IPS-15b (cell line): ENCODE results near the gene PAFAH2.
"Not testable (repeated sequence)": the region's sequence is repeated elsewhere in the genome, so short reads cannot be mapped to it uniquely, and the experiment has no call there.

ENCODE experiments used
- H3K27me3 ChIP-seq: one replicate; pipeline ENCODE4 v1.6.1; 2013; ENCODE audit warnings: low read length; ENCODE audit not compliant: control insufficient read depth, insufficient read depth
- H3K36me3 ChIP-seq: one replicate; pipeline ENCODE4 v1.6.1; 2013; ENCODE audit warnings: low read length; ENCODE audit not compliant: control insufficient read depth, insufficient read depth
- H3K4me1 ChIP-seq: one replicate; pipeline ENCODE4 v1.6.1; 2013; ENCODE audit warnings: mild to moderate bottlenecking, low read length; ENCODE audit not compliant: control insufficient read depth, insufficient read depth
- H3K4me3 ChIP-seq: one replicate; pipeline ENCODE4 v1.5.1; 2013; ENCODE audit warnings: low read depth, low read length
- H3K9ac ChIP-seq: one replicate; pipeline ENCODE4 v1.6.1; 2013; ENCODE audit warnings: low read depth, mild to moderate bottlenecking, low read length
- H3K9me3 ChIP-seq: one replicate; pipeline ENCODE4 v1.6.1; 2013; ENCODE audit warnings: mild to moderate bottlenecking, low read length; ENCODE audit not compliant: control insufficient read depth, insufficient read depth

PAFAH2 gene

DNA sequence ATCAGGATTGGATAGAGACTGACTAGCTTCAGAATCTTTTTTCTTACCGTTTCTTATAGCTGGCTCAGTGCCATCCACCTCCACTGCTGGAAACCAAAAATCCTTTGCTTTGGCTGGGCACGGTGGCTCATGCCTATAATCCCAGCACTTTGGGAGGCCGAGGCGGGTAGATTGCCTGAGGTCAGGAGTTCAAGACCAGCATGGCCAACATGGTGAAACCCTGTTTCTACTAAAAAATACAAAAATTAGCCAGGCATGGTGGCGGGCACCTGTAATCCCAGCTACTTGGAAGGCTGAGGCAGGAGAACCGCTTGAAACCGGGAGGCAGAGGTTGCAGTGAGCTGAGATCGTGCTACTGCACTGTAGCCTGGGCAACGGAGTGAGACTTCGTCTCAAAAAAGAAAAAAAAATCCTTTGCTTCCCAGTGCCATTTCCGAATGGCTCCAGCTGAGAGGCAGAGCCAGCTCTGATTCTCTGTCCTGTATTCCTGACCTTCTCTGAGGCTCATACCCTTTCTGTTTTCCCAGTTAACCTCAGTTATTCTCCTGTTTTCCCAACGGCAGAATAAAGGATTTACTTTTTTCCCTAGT is 65.0 kb downstream of the PAFAH2 start:
- H3K36me3 ChIP-seq, H3K9me3 ChIP-seq, H3K4me3 ChIP-seq, H3K27me3 ChIP-seq, H3K9ac ChIP-seq, H3K4me1 ChIP-seq: not testable (repeated sequence)

DNA sequence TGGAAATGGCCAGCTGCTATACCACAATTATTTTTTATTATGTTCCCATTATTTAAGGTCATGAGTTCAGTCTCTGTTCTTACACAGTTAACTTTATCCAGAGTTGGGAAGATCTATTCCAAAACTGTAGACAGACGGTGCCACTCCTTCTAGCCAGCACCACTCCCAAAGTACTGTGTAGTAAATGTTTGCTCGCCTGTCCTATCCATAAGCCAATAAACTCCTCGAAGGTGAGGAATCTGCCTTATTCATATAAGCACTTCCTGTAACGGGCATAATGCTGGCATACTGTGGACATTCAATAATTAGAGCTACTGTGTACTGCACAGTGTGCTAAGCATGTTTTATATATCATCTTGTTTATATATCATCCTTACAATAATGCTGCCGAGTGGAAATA is 65.5 kb downstream of the PAFAH2 start:
- Histone ChIP-seq H3K27me3 (peaks cover 2% of the 10 kb centered on the region), H3K36me3 (no peaks in the 10 kb centered on the region), H3K9me3 (no peaks in the 10 kb centered on the region), H3K4me3 (no peak overlapping the region), H3K4me1 (peaks cover 2% of the 10 kb centered on the region), H3K9ac (no peak overlapping the region)

DNA sequence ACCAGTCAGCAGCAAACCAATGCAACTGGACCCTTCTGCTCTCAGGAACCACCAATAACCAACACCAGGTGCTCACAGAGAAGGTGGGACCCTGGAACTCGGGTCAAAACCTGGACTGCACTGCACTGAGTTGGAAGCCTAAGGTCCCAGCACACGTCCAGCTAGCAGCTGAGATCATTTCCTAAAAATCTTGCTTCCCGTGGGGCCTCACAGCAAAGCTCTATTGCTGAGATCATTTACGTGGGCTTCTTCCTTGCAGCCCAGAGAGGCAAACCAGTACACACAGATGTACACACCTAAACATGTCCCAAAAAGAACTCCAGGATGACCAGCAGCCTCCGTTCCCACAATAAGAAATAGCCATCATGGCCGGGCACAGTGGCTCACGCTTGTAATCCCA is 68.8 kb downstream of the PAFAH2 start:
- Histone ChIP-seq H3K4me3 (no peak overlapping the region), H3K4me1 (peaks cover 6% of the 10 kb centered on the region), H3K9ac (no peak overlapping the region), H3K36me3 (no peaks in the 10 kb centered on the region), H3K27me3 (peaks cover 6% of the 10 kb centered on the region), H3K9me3 (no peaks in the 10 kb centered on the region)

DNA sequence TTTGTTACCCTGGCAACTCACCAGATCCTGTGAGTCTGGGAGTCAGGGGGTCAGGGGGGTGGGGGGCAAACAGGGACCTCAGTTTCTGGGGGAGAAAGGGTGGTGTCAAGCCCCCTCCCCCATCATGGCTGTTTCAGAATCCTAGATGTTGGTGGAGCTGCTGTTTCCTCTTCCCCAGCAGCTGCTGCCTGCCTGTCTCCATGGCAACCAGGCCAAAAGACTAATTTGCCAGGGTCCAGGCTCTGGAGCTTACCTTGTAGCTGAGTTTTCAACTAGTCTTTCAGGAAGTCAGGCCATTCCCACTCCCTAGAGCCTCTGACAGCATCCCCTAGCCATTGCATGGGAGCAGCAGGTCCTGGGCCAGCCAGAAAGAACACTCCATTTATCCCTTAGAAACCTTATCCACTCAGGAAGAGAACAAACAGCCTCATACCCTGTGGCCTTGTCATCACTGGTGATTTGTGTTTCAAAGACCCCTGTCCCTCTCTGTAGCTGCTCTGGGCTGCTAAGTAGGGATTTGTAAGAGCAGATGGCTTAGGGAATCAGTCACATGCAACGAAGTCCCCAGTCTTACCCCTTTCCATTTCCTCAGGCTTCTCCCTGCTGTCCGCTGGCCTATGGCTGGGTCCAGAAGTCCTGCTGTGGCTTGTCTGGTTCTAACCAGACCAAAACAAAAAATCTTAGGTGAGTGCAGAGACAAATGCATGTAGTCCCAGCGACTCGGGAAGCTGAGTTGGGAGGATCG is 70.2 kb downstream of the PAFAH2 start:
- no peak overlapping the region for H3K4me3 ChIP-seq
- peaks cover 6% of the 10 kb centered on the region for H3K4me1 ChIP-seq
- H3K36me3 ChIP-seq: no peaks in the 10 kb centered on the region
- no peaks in the 10 kb centered on the region for H3K9me3 ChIP-seq
- H3K9ac ChIP-seq: no peak overlapping the region
- H3K27me3 ChIP-seq: peaks cover 6% of the 10 kb centered on the region

GRCh38 chr1:25926731-25927496 is 70.9 kb downstream of the PAFAH2 start:
- H3K9ac ChIP-seq: peak overlapping the region; percentile 55
- no peaks in the 10 kb centered on the region for H3K9me3 ChIP-seq
- H3K4me3 ChIP-seq: no peak overlapping the region
- no peaks in the 10 kb centered on the region for H3K36me3 ChIP-seq
- peaks cover 6% of the 10 kb centered on the region for H3K27me3 ChIP-seq
- peaks cover 11% of the 10 kb centered on the region for H3K4me1 ChIP-seq

GRCh38 chr1:25924454-25924853 is 73.4 kb downstream of the PAFAH2 start:
- peaks cover 13% of the 10 kb centered on the region for H3K4me1 ChIP-seq
- H3K4me3 ChIP-seq: no peak overlapping the region
- no peaks in the 10 kb centered on the region for H3K36me3 ChIP-seq
- H3K27me3 ChIP-seq: peaks cover 3% of the 10 kb centered on the region
- H3K9me3 ChIP-seq: no peaks in the 10 kb centered on the region
- H3K9ac ChIP-seq: no peak overlapping the region

DNA sequence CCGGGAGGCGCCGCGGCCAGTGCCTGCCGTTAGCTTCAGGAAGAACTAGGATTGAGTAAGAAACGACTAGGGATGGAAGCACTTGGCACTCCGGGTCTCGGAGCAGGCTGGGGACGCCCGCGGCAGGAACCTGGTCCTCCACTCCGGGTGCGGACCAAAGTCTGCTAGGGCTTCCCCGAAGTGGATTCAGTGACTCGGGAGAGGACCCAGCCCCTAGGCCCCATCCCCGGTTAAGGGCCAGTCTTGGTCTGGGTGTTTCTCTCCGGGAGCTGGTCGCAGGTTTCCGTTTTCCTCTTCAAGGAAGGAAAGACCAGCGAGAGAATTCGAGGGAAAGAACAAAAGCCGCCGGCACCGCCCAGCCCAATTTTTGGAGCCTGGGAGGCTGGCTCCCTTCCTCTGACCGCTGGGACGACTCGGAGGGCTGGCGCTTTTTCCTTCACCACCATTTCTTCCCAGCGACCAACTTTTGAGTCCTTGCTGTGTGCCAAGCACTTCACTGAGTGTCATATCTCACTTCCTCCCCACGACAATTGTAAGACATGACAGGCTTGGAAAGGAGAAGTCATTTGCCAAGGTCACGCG is 74.8 kb downstream of the PAFAH2 start:
- peak overlapping the region; percentile 81 for H3K4me3 ChIP-seq
- no peaks in the 10 kb centered on the region for H3K9me3 ChIP-seq
- peaks cover 13% of the 10 kb centered on the region for H3K4me1 ChIP-seq
- H3K27me3 ChIP-seq: peaks cover 3% of the 10 kb centered on the region
- no peaks in the 10 kb centered on the region for H3K36me3 ChIP-seq
- peak overlapping the region; percentile 82 for H3K9ac ChIP-seq

DNA sequence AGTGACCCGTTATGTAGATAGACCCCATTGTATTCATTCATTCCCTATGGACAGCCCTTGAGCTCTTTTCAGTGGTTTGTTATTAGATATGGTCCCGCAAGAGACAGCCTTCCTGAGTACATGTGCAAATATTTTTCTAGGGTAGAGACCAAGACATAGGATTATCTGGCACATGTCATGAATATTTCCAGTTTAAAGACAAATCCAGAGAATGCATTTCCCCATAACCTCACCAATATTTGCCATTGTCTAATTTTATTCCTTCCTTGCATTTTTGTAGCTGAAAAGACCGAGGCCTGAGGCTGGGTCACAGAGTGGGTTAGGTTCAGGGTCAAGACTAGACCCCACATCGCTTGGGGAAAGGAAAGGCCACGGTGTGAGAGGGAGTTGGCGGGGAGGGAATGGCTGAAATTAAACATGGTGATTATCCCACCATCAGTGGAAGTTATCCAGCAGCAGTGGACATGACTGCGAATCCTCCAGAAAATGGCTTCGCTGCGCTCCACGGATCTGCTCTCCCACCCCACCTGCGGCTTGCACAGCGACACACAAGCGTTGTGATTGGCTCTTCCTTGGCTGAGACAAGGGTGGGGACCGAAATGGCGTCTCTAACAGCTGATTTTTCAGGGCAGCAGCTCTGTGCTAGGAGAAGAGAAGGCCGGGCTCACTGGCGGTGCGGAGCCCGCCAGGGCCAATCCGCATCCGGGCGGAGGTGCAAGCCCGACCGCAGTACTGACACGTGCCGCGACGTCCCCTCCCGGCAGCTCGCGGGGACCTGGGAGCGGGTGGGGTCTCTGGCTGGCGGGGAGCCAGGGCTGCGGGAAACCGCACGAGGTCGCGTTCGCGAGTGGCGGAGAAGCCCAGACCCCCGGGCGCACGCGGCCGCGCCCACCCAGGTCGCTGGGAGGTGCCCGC is 75.5 kb downstream of the PAFAH2 start:
- H3K4me1 ChIP-seq: peaks cover 14% of the 10 kb centered on the region
- peaks cover 3% of the 10 kb centered on the region for H3K27me3 ChIP-seq
- no peaks in the 10 kb centered on the region for H3K36me3 ChIP-seq
- peak overlapping the region; percentile 82 for H3K9ac ChIP-seq
- H3K9me3 ChIP-seq: no peaks in the 10 kb centered on the region
- peak overlapping the region; percentile 81 for H3K4me3 ChIP-seq

DNA sequence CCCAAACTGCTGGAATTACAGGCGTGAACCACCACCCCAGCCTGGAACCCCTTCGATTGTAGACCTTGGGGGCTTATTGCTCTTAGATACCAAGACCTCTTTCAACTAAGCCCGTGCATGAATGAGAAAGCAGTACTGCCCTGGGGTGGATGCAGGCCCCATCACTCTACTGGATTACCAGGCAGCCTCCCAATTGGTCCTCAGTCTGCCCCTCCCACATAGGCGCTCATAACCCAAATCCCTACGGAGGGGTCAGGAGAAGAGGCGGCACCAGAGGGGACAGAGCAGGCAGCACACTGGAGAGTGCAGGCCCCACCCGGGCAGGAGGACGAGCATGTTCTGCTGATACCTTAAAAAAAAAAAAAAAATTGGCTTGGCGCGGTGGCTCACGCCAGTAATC is 79.2 kb downstream of the PAFAH2 start:
- Histone ChIP-seq H3K4me1 (peaks cover 9% of the 10 kb centered on the region), H3K27me3 (no peaks in the 10 kb centered on the region), H3K9ac (no peak overlapping the region), H3K9me3 (no peaks in the 10 kb centered on the region), H3K4me3 (no peak overlapping the region), H3K36me3 (no peaks in the 10 kb centered on the region)

DNA sequence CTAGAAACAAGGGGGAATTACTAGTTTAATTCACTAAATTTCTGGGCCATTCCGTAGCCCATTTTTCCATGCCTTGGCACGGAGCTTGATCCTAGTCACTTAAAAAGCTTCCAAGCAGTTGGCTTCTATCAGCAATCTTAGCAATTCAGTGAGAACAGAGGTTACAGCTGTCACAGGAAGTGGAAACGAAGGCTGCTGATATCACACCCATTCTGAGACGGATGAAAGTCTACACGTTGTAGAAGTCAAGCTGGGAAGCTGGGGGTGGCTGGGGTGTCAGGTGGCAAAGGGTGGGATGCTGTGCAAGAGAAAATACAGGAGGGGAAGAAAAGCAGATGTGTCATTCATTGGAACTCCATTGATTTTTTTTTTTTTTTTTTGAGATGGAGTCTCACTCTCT is 79.9 kb downstream of the PAFAH2 start:
- Histone ChIP-seq H3K4me1 (peaks cover 9% of the 10 kb centered on the region), H3K27me3 (no peaks in the 10 kb centered on the region), H3K9ac (no peak overlapping the region), H3K4me3 (no peak overlapping the region), H3K36me3 (no peaks in the 10 kb centered on the region), H3K9me3 (no peaks in the 10 kb centered on the region)

DNA sequence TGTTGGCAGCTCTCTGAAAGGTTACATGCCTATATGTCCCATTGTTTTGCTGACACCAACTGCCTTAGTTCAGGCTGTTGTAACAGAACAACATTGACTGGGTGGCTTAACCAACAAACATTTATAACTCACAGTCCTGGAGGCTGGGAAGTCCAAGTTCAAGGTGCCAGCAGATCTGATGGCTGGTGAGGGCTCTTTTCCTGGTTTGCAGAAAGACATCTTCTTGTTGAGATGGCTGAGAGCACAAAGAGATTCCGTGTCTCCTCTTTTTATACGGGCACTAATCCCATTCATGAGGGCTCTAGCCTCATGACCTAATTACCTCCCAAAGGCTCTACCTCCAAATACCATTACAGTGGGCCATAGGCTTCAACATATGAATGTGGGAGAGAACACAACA is 81.4 kb downstream of the PAFAH2 start:
- H3K9ac ChIP-seq: no peak overlapping the region
- no peaks in the 10 kb centered on the region for H3K9me3 ChIP-seq
- H3K36me3 ChIP-seq: no peaks in the 10 kb centered on the region
- H3K4me1 ChIP-seq: peaks cover 2% of the 10 kb centered on the region
- no peak overlapping the region for H3K4me3 ChIP-seq
- no peaks in the 10 kb centered on the region for H3K27me3 ChIP-seq
